ENCODE results near the gene CYP51A1. TPM values are rescaled to one million over a fixed set of nuclear protein-coding genes. Genes with fewer than 3 reads are reported as not detected.
"Not testable (repeated sequence)": the region's sequence is repeated elsewhere in the genome, so short reads cannot be mapped to it uniquely, and the experiment has no call there.

CYP51A1 gene
- total RNA-seq (10 to 100 TPM; 24.0 to 43.5 (median 36.4) TPM), polyA plus RNA-seq (10 to 100 TPM in 1 of 2 donors, 1 to 10 TPM in 1; 9.6 to 24.1 TPM)

GRCh38 chr7:92134271-92135051, at the start of gene CYP51A1:
Gene CYP51A1 (minus strand): TSS chr7:92134477. CDS start chr7:92134364, 113 bp downstream.
- Histone ChIP-seq H3K9me3 (no peaks in the 10 kb centered on the region), H3K36me3 (no peaks in the 10 kb centered on the region), H3K4me1 (peaks cover 0 to 15% (median 4%) of the 10 kb centered on the region in 3 donors), H3K4me3 (peak within 1 kb of the TSS; percentile 62 to 99 (median 85)), H3K27ac (peak within 1 kb of the TSS; percentile 92 to 98 (median 95)), H3K27me3 (no peaks in the 10 kb centered on the region)
- ATAC-seq: peak; percentile 93 to 98 (median 93)
- no peak for FAIRE-seq
- intact Hi-C loops (cut with DNase I): loop anchor here in 1 of 3 donors (10.0 kb wide), 1 partner anchor 310 kb away; the partner anchor contains the start of gene GATAD1
- DNase-seq: peak; percentile 88 to 96 (median 92)
- 0% methylated on average over 69 to 73 of the region's 73 CpGs for WGBS, 2 donors
- peak in 1 of 4 donors; percentile 5 for TF ChIP-seq CTCF (IDR thresholded peaks at IDR 0.05)

- TF ChIP-seq CTCF (IDR thresholded peaks at IDR 0.05): peak; percentile 99 to 100 (median 100)
- FAIRE-seq (no peak), ATAC-seq (peak; percentile 99 to 100 (median 100)), DNase-seq (peak; percentile 89 to 99 (median 96))
- no peaks in the 10 kb centered on the region for H3K36me3 ChIP-seq
- no peaks in the 10 kb centered on the region for H3K9me3 ChIP-seq
- WGBS, 2 donors: 8 to 9% methylated on average over 57 to 60 of the region's 60 CpGs
- intact Hi-C loops (cut with DNase I): no loop called here
- H3K4me1 ChIP-seq: peaks cover 0 to 3% (median 0%) of the 10 kb centered on the region in 3 donors
- H3K4me3 ChIP-seq: peak within 1 kb of the TSS; percentile 18 to 60 (median 46)
- H3K27ac ChIP-seq: peak within 1 kb of the TSS; percentile 68 to 77 (median 74)
- H3K27me3 ChIP-seq: no peaks in the 10 kb centered on the region
Measured at GRCh38 chr7:92178928-92179924, 44.9 kb upstream of the CYP51A1 start, which contains the start of gene LRRD1. Gene LRRD1 (minus strand): TSS chr7:92179142. CDS start chr7:92165202, 13,940 bp downstream.

GRCh38 chr7:92177362-92177761, 43.1 kb upstream of the CYP51A1 start:
- Histone ChIP-seq H3K4me1 (peaks cover 0 to 3% (median 0%) of the 10 kb centered on the region in 3 donors), H3K9me3 (no peaks in the 10 kb centered on the region), H3K27ac (no peak overlapping the region), H3K27me3 (no peaks in the 10 kb centered on the region), H3K4me3 (no peak overlapping the region), H3K36me3 (no peaks in the 10 kb centered on the region)
- FAIRE-seq (no peak), ATAC-seq (no peak), DNase-seq (no peak)
- TF ChIP-seq CTCF (IDR thresholded peaks at IDR 0.05): no peak
- intact Hi-C loops (cut with DNase I): no loop called here

- H3K27me3 ChIP-seq; FAIRE-seq; H3K36me3 ChIP-seq; H3K27ac ChIP-seq; ATAC-seq; intact Hi-C loops (cut with DNase I); H3K4me3 ChIP-seq; H3K9me3 ChIP-seq; H3K4me1 ChIP-seq; DNase-seq: not testable (repeated sequence)
- 57 to 74% methylated on average over 2 of the region's 2 CpGs for WGBS, 2 donors
Measured at GRCh38 chr7:92169529-92169928, 35.3 kb upstream of the CYP51A1 start.

- Histone ChIP-seq H3K27me3 (no peaks in the 10 kb centered on the region), H3K27ac (no peak overlapping the region), H3K4me1 (no peaks in the 10 kb centered on the region), H3K9me3 (no peaks in the 10 kb centered on the region), H3K4me3 (no peak overlapping the region), H3K36me3 (no peaks in the 10 kb centered on the region)
- WGBS, 2 donors: 59 to 76% methylated on average over 1 of the region's 1 CpG
- intact Hi-C loops (cut with DNase I): no loop called here
- ATAC-seq (no peak), DNase-seq (no peak), FAIRE-seq (no peak)
- TF ChIP-seq CTCF (IDR thresholded peaks at IDR 0.05): no peak
Measured at GRCh38 chr7:92161271-92161670, 27.0 kb upstream of the CYP51A1 start.

All from pancreas (tissue), 10 donors.